GM10248 (cell line): ENCODE data around the gene FAM199X.

Source experiments
- CTCF ChIA-PET: fragments of 300-600 bp; sonication (Branson Sonifier 250); formaldehyde crosslinking; extraction: SDS; loops from one replicate; lab custom pipeline; 2021; ENCODE audit warnings: antibody characterized with exemption; lab: Yijun Ruan, JAX
- POLR2A ChIA-PET: fragments of 350-650 bp; sonication (Branson Sonifier 250); formaldehyde crosslinking; extraction: SDS; loops from one replicate; lab custom pipeline; 2020; ENCODE audit warnings: antibody characterized with exemption; lab: Yijun Ruan, JAX
- DNase-seq: peaks from one replicate; pipeline ENCODE4 v3.0.0; 2012; ENCODE audit errors: extremely low spot score
- CTCF ChIP-seq: IDR thresholded peaks from 2 replicates; pipeline ENCODE4 v1.5.1; 2012; ENCODE audit warnings: mild to moderate bottlenecking, low read depth; ENCODE audit errors: extremely low read depth, missing control alignments, control extremely low read depth

FAM199X gene

DNA sequence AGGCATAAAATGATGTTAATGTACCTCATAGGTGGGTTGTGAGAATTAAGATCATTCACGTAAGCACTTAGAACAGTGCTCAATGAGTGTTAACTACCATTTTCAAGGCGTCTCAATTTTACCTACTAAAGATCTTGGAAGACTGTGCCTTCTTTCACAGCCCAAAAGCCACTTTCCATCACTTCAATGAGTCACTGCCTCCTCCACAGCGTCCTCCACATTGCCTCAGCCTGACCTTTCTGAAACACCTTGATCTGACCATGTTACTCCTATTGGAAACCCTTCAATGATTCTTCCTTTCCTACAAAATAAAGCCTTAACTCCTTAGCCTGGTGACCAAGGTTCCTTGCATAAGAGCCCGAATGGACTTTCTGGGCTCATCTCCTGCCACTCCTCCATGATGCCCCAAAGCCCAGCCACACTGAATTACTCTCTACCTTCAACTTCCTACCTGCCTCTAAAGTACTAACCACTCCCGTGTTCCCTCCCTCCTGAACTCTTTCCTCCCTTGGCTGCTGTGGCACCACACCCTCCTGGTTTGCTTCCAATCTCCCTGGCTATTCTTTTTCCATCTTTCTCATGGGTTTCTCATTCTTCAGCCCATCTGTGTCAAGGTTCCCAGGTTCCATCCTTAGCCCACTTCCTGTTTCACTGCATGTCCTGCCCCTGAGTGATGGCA, 31.5 kb upstream of the FAM199X start:
- ChIA-PET CTCF (interaction anchor here (1.5 kb wide), 1 partner anchor 36 kb away, joined by 3 read pairs; no protein-coding TSS in a partner anchor), POLR2A (no interaction called here)
- DNase-seq = no peak
- TF ChIP-seq CTCF = no peak

DNA sequence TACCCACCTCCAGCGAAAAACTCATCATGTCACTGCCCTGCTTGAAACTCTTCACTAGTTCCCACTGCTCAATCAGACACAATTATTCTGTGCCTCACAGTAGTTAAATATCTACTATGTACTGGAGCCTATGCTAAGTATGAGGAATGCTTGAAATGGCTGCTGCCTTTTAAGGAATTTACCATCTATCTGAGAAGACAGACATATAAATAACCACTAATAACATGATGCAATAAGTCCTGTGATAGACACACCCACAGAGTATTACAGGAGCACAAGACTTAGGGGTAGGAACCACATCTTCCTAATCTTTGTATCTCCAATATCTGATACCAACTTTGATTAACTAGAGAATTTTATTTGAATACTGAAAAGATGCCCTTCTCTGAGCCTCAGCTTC, 30.6 kb upstream of the FAM199X start:
- no peak for TF ChIP-seq CTCF
- no peak for DNase-seq
- CTCF ChIA-PET = interaction anchor here (0.7 to 3.3 kb wide), 10 partner anchors 8 to 478 kb away, joined by 3 to 28 read pairs (median 5); no protein-coding TSS in a partner anchor
- POLR2A ChIA-PET = no interaction called here

DNA sequence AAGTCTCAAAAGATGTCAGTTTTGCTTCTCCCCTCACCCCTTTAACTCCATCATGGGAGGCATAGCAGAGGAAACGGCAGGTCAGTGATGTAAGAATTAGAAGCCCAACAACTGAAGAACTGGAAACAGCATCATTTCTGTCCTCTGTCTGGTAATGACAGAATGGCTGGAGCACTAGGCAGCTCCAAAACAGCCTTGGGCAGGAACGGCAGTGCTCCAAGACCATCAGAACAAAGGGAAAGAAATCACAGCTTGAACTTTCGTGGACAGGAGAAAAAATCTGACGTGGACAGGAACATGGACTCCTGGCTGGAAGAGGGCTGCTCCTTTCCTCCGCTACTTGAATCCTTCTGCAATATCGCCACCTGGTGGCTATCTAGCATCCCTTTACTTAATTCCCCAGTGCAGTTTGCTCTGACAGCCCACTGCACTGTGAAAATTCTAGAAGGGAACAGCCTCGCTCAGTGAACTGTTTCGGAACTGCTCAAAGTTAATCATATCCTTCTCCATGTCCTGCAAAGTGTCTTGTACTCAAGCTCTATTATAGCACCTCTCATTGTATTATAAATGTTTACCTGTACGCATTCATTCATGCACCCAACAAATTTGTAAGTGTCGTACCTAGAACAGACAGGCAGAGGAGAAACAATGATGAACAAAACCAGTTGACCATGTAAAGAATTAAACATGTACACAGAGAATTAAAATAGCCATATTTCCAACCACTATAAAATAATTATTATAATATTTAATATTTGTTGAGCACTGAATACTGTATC, 29.8 kb upstream of the FAM199X start:
- ChIA-PET CTCF (interaction anchor here (0.7 to 3.5 kb wide), 16 partner anchors 9 to 479 kb away, joined by 3 to 28 read pairs (median 4); no protein-coding TSS in a partner anchor), POLR2A (no interaction called here)
- TF ChIP-seq CTCF = peak; percentile 61
- DNase-seq = peak; percentile 52

- ChIA-PET CTCF (interaction anchor here (0.9 to 3.5 kb wide), 13 partner anchors 12 to 292 kb away, joined by 3 to 28 read pairs (median 5); partner anchors contain the start of gene SLC25A53), POLR2A (no interaction called here)
- TF ChIP-seq CTCF = no peak
- DNase-seq = no peak
Measured at GRCh38 chrX:104137496-104137895, 28.8 kb upstream of the FAM199X start.

GRCh38 chrX:104141087-104141760, 25.0 kb upstream of the FAM199X start:
- TF ChIP-seq CTCF = no peak
- ChIA-PET CTCF (interaction anchor here (1.5 kb wide), 1 partner anchor 28 kb away, joined by 5 read pairs; the partner anchor contains the start of gene ZCCHC18), POLR2A (no interaction called here)
- no peak for DNase-seq

DNA sequence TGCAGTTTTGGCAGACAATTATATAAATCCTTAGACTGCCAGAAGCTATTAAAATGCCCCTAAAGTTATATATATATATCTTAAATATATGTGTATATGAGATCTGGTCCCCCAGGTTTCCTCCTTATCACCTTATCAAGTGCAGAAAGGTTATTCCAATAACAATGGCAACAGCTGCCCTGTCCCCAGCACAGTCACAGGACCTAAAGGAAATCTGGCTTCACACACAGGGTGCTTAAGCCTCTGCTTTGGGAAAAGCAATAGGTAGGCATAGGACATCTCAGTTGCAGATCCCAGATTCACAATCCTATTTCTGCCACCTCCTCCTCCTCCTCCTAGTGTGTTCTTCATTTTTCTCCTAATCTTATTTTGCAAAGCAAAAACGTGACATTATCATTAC, 15.2 kb upstream of the FAM199X start:
- POLR2A ChIA-PET = no interaction called here
- TF ChIP-seq CTCF = no peak
- CTCF ChIA-PET = interaction anchor here (1.5 to 1.7 kb wide), 2 partner anchors 8 to 16 kb away, joined by 3 read pairs; partner anchors contain the start of gene FAM199X
- no peak for DNase-seq
